Cardiac muscle cell (in vitro differentiated cells and primary cell): ENCODE data around the gene SLC39A2. TPM values are rescaled to one million over a fixed set of nuclear protein-coding genes. Genes with fewer than 3 reads are reported as not detected.
A peak's percentile ranks its signal among the peaks of the same experiment; 100 is the strongest.
"Not testable (repeated sequence)": the region's sequence is repeated elsewhere in the genome, so short reads cannot be mapped to it uniquely, and the experiment has no call there.

Experiments
- DNase-seq, 2 donors: peaks; one replicate each; pipeline versions ENCODE4 v3.0.0 to v3.0.0-alpha.2; 2010 to 2017; ENCODE audit warnings: low read depth in 1 of 2, low spot score in 1 of 2
- H3K27ac ChIP-seq: fragments of 200-600 bp; sonication (generic); 2 replicates; pipeline ENCODE4 v1.5.1; 2016
- H3K27me3 ChIP-seq: fragments of 200-600 bp; sonication (generic); 2 replicates; pipeline ENCODE4 v1.6.0; 2016; ENCODE audit warnings: control low read depth
- H3K36me3 ChIP-seq: fragments of 200-600 bp; sonication (generic); 2 replicates; pipeline ENCODE4 v1.5.1; 2016; ENCODE audit warnings: control low read depth
- H3K4me1 ChIP-seq: fragments of 200-600 bp; sonication (generic); 2 replicates; pipeline ENCODE4 v1.8.1; 2017; ENCODE audit warnings: low read depth, mild to moderate bottlenecking, mixed run types
- H3K4me3 ChIP-seq: fragments of 200-600 bp; sonication (generic); 2 replicates; pipeline ENCODE4 v1.5.1; 2016; ENCODE audit warnings: mild to moderate bottlenecking
- H3K9me3 ChIP-seq: fragments of 200-600 bp; sonication (generic); 2 replicates; pipeline ENCODE4 v1.5.1; 2017; ENCODE audit warnings: low read depth, mild to moderate bottlenecking, control low read depth
- CTCF ChIP-seq: IDR thresholded peaks from 2 replicates; pipeline ENCODE4 v1.5.1; 2012; ENCODE audit warnings: low read depth, mild to moderate bottlenecking, low read length
- polyA plus RNA-seq: library from polyadenylated mRNA; unstranded; fragments of >200 nt; fragmentation: Nextera tagmentation; extraction: Ambion mirVana; gene quantifications from 2 replicates; pipeline ENCODE4 v1.2.1, GENCODE V29; 2016
- total RNA-seq: library from RNA; depleted of rRNA; stranded (reverse); fragments of >200 nt; gene quantifications from 2 replicates; pipeline ENCODE4 v1.2.3, GENCODE V29; 2016

Gene SLC39A2
- total and polyA plus RNA-seq, 2 experiments from 2014 or later, result not detected

- no peaks in the 10 kb centered on the region for H3K4me1 ChIP-seq
- DNase-seq, result no peak
- H3K36me3 ChIP-seq, result no peaks in the 10 kb centered on the region
- H3K27me3 ChIP-seq, result peaks cover 14% of the 10 kb centered on the region
- H3K9me3 ChIP-seq, result no peaks in the 10 kb centered on the region
- TF ChIP-seq CTCF, result no peak
- no peak overlapping the region for H3K27ac ChIP-seq
- H3K4me3 ChIP-seq, result no peak overlapping the region
These were observed 18.2 kb upstream of the SLC39A2 start for GRCh38 chr14:20980906-20981305.

GRCh38 chr14:20982646-20983369, 16.3 kb upstream of the SLC39A2 start:
- Histone ChIP-seq H3K27ac (no peak overlapping the region), H3K4me1 (no peaks in the 10 kb centered on the region), H3K36me3 (no peaks in the 10 kb centered on the region), H3K4me3 (no peak overlapping the region), H3K27me3 (peaks cover 14% of the 10 kb centered on the region), H3K9me3 (no peaks in the 10 kb centered on the region)
- TF ChIP-seq CTCF, result no peak
- no peak for DNase-seq

- not testable (repeated sequence) for H3K4me3 ChIP-seq, H3K9me3 ChIP-seq, H3K36me3 ChIP-seq, H3K4me1 ChIP-seq, DNase-seq, H3K27ac ChIP-seq
- H3K27me3 ChIP-seq, result peaks cover 14% of the 10 kb centered on the region
These were observed 13.4 kb upstream of the SLC39A2 start for GRCh38 chr14:20985650-20986049.

GRCh38 chr14:20986811-20987210, 12.3 kb upstream of the SLC39A2 start:
- Histone ChIP-seq H3K9me3 (no peaks in the 10 kb centered on the region), H3K4me3 (no peak overlapping the region), H3K27me3 (peaks cover 14% of the 10 kb centered on the region), H3K4me1 (peaks cover 7% of the 10 kb centered on the region), H3K36me3 (no peaks in the 10 kb centered on the region), H3K27ac (no peak overlapping the region)
- TF ChIP-seq CTCF, result no peak
- peak in 1 of 2 donors; percentile 94 for DNase-seq

GRCh38 chr14:20988717-20989470, 10.2 kb upstream of the SLC39A2 start:
- Histone ChIP-seq H3K4me3 (peak overlapping the region; percentile 24), H3K9me3 (no peaks in the 10 kb centered on the region), H3K36me3 (peaks cover 14% of the 10 kb centered on the region), H3K4me1 (peaks cover 7% of the 10 kb centered on the region), H3K27ac (peak overlapping the region; percentile 87), H3K27me3 (peaks cover 3% of the 10 kb centered on the region)
- DNase-seq, result no peak
- TF ChIP-seq CTCF, result no peak

- peak overlapping the region; percentile 24 for H3K4me3 ChIP-seq
- no peak for TF ChIP-seq CTCF
- H3K36me3 ChIP-seq, result peaks cover 19% of the 10 kb centered on the region
- H3K4me1 ChIP-seq, result peaks cover 7% of the 10 kb centered on the region
- no peaks in the 10 kb centered on the region for H3K9me3 ChIP-seq
- H3K27me3 ChIP-seq, result no peaks in the 10 kb centered on the region
- peak overlapping the region; percentile 87 for H3K27ac ChIP-seq
- no peak for DNase-seq
These were observed 9.7 kb upstream of the SLC39A2 start for GRCh38 chr14:20989471-20989786.
